HL-60 (cell line): ENCODE results near the gene LLCFC1.

Source experiments
- DNase-seq, 2 experiments: peaks; one replicate each; pipeline ENCODE4 v3.0.0-alpha.2; 2010 to 2020; ENCODE audit warnings: low read depth in 1 of 2, low spot score in 1 of 2
- H3K27ac ChIP-seq: fragments of 250-450 bp; sonication (Bioruptor Pico); replicated peaks from 2 replicates; pipeline ENCODE4 v1.5.1; 2020; ENCODE audit warnings: mild to moderate bottlenecking, moderate library complexity
- H3K27me3 ChIP-seq: fragments of 250-450 bp; sonication (Bioruptor Pico); 2 replicates; pipeline ENCODE4 v1.5.1; 2021; ENCODE audit warnings: mild to moderate bottlenecking, moderate library complexity; ENCODE audit not compliant: insufficient read depth, poor library complexity, severe bottlenecking
- H3K4me3 ChIP-seq: replicated peaks from 2 replicates; pipeline ENCODE4 v1.5.1; 2011; ENCODE audit warnings: mild to moderate bottlenecking, control low read depth, low read length; ENCODE audit not compliant: insufficient read depth
- CTCF ChIP-seq: IDR thresholded peaks from one replicate; pipeline ENCODE4 v1.5.1; 2011; ENCODE audit warnings: low read length, control low read depth, inconsistent platforms; ENCODE audit not compliant: insufficient read depth
- GABPA ChIP-seq: IDR thresholded peaks from 2 replicates; pipeline ENCODE4 v1.6.1; 2012; ENCODE audit warnings: low read depth
- POLR2AphosphoS5 ChIP-seq: IDR thresholded peaks from 2 replicates; pipeline ENCODE4 v1.6.1; 2012; ENCODE audit warnings: low read depth
- REST ChIP-seq: IDR thresholded peaks from 2 replicates; pipeline ENCODE4 v1.6.1; 2012; ENCODE audit warnings: low read depth; ENCODE audit not compliant: insufficient replicate concordance
- SPI1 ChIP-seq: IDR thresholded peaks from 2 replicates; pipeline ENCODE4 v1.6.1; 2012; ENCODE audit warnings: low read depth, mild to moderate bottlenecking, borderline replicate concordance

Gene LLCFC1

GRCh38 chr7:142941541-142941940 lies 2.3 kb downstream of the LLCFC1 start:
- Histone ChIP-seq H3K27me3 (no peaks in the 10 kb centered on the region), H3K27ac (no peak overlapping the region), H3K4me3 (no peak overlapping the region)
- TF ChIP-seq SPI1 (no peak), GABPA (no peak), REST (no peak), CTCF (no peak), POLR2AphosphoS5 (no peak)
- DNase-seq, result no peak

- no peak for TF ChIP-seq CTCF
- no peak for TF ChIP-seq REST
- TF ChIP-seq SPI1, result no peak
- no peak for TF ChIP-seq GABPA
- no peak for TF ChIP-seq POLR2AphosphoS5
- no peaks in the 10 kb centered on the region for H3K27me3 ChIP-seq
- DNase-seq, result no peak
- H3K27ac ChIP-seq, result no peak overlapping the region
- no peak overlapping the region for H3K4me3 ChIP-seq
These were observed 3.5 kb downstream of the LLCFC1 start for GRCh38 chr7:142942746-142943145.

GRCh38 chr7:142943706-142944268 lies 4.5 kb downstream of the LLCFC1 start:
- Histone ChIP-seq H3K27ac (no peak overlapping the region), H3K4me3 (no peak overlapping the region), H3K27me3 (no peaks in the 10 kb centered on the region)
- no peak for TF ChIP-seq CTCF
- no peak for TF ChIP-seq SPI1
- TF ChIP-seq REST, result no peak
- TF ChIP-seq GABPA, result no peak
- no peak for TF ChIP-seq POLR2AphosphoS5
- no peak for DNase-seq
